OCI-LY7 (cell line): ENCODE data around the gene ISY1. TPM values are rescaled to one million over a fixed set of nuclear protein-coding genes. Genes with fewer than 3 reads are reported as not detected.

ENCODE experiments used
- BruUV-seq: library from RNA; stranded (reverse); fragments of 400-500 nt; replicated peaks from 2 replicates; lab custom pipeline; 2021; lab: Mats Ljungman, UMichigan
- CTCF ChIA-PET: fragments of 300-600 bp; sonication (Branson Sonifier 250); formaldehyde crosslinking; loops from one replicate; lab custom pipeline; 2022; ENCODE audit warnings: antibody characterized with exemption; ENCODE audit not compliant: unreplicated experiment; lab: Charles Lee
- POLR2A ChIA-PET: fragments of 300-600 bp; sonication (Branson Sonifier 250); formaldehyde crosslinking; loops from one replicate; lab custom pipeline; 2022; ENCODE audit warnings: antibody characterized with exemption; lab: Charles Lee
- DNase-seq: peaks from one replicate; pipeline ENCODE4 v3.0.0-alpha.2; 2015; ENCODE audit warnings: low spot score
- H2AFZ ChIP-seq: fragments of 200-600 bp; sonication (generic), shearing (Covaris generic); 2 replicates; pipeline ENCODE4 v1.6.1; 2014; ENCODE audit warnings: mild to moderate bottlenecking, antibody characterized with exemption, low read length, moderate library complexity
- H3K27ac ChIP-seq: fragments of 200-600 bp; sonication (generic); 2 replicates; pipeline ENCODE4 v1.5.1; 2014; ENCODE audit warnings: mixed run types, low read depth, mild to moderate bottlenecking, moderate library complexity, low read length, inconsistent platforms; ENCODE audit not compliant: poor library complexity, severe bottlenecking
- H3K36me3 ChIP-seq: fragments of 200-600 bp; sonication (generic); 2 replicates; pipeline ENCODE4 v1.6.1; 2014; ENCODE audit warnings: mild to moderate bottlenecking, antibody characterized with exemption, low read length, moderate library complexity, mixed read lengths; ENCODE audit not compliant: insufficient read depth
- H3K4me1 ChIP-seq: fragments of 200-600 bp; sonication (generic); 2 replicates; pipeline ENCODE4 v1.5.1; 2014; ENCODE audit warnings: mild to moderate bottlenecking, low read length; ENCODE audit not compliant: insufficient read depth, poor library complexity, severe bottlenecking
- H3K4me2 ChIP-seq: fragments of 200-600 bp; sonication (generic); 2 replicates; pipeline ENCODE4 v1.6.1; 2014; ENCODE audit warnings: mild to moderate bottlenecking, low read length
- H3K4me3 ChIP-seq: fragments of 200-600 bp; sonication (generic); 2 replicates; pipeline ENCODE4 v1.5.1; 2014; ENCODE audit warnings: mild to moderate bottlenecking, low read depth, low read length; ENCODE audit not compliant: poor library complexity, severe bottlenecking
- H3K79me2 ChIP-seq: fragments of 200-600 bp; sonication (generic); 2 replicates; pipeline ENCODE4 v1.6.1; 2016; ENCODE audit warnings: low read depth, mild to moderate bottlenecking, low read length, moderate library complexity, mixed read lengths; ENCODE audit not compliant: insufficient read depth
- H3K9me2 ChIP-seq: fragments of 200-600 bp; sonication (generic); 2 replicates; pipeline ENCODE4 v1.6.1; 2016; ENCODE audit warnings: mild to moderate bottlenecking, low read length, mixed read lengths; ENCODE audit not compliant: insufficient read depth
- H3K9me3 ChIP-seq: fragments of 200-600 bp; sonication (generic); 2 replicates; pipeline ENCODE4 v1.6.1; 2014; ENCODE audit warnings: mild to moderate bottlenecking, mixed run types, low read length, mixed read lengths
- H4K20me1 ChIP-seq: fragments of 200-600 bp; sonication (generic); 2 replicates; pipeline ENCODE4 v1.6.1; 2014; ENCODE audit warnings: mild to moderate bottlenecking, antibody characterized with exemption, low read length, moderate library complexity, mixed read lengths; ENCODE audit not compliant: insufficient read depth
- EZH2phosphoT487 ChIP-seq: fragments of 200-600 bp; sonication (generic); IDR thresholded peaks from 2 replicates; pipeline ENCODE4 v1.6.1; 2018; ENCODE audit warnings: low read depth, borderline replicate concordance, mild to moderate bottlenecking, mixed run types, antibody characterized with exemption, low read length, moderate library complexity, mixed read lengths
- intact Hi-C: fragments of 100-400 bp; cut with micrococcal nuclease; formaldehyde crosslinking; loops from one replicate; pipeline ENCODE4 v1.10.0; 2022; ENCODE audit not compliant: unreplicated experiment
- total RNA-seq, 2 experiments: library from RNA; depleted of rRNA in 1 of 2; stranded (reverse); fragments of >200 nt in 1 of 2; shearing (Covaris generic) in 1 of 2; gene quantifications; 2 replicates each; pipeline ENCODE4 v1.2.3, GENCODE V29; 2014 to 2022
- TF ChIP-seq, protein P1 (sequence below): fragments of 200-600 bp; sonication (generic); conservative IDR thresholded peaks from 2 replicates; pipeline ENCODE4 v1.5.1; 2014; ENCODE audit warnings: mild to moderate bottlenecking, antibody characterized with exemption, low read length, moderate library complexity, mixed read lengths

Gene ISY1
- total RNA-seq, 2 experiments from 2014 or later: 34.5 to 62.1 TPM

DNA sequence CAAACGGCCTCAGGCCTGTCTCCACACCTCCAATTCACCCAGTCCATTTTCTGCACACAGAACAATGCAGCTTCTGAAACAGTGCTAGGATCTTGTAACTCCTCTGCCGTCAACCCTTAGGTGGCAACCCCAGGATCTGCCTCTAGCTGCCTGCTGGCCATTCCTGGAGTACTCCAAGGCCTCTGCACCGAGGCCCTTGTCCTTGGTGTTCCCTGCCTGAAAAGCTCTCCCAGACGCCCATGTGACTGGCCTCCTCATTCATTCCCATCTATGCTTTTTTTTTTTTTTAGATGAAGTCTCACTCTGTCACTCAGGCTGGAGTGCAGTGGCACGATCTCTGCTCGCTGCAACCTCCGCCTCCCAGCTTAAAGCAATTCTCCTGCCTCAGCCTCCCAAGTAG is 57.6 kb downstream of the ISY1 start:
- Histone ChIP-seq H3K4me1 (no peaks in the 10 kb centered on the region), H2AFZ (no peak overlapping the region), H3K4me3 (no peak overlapping the region), H3K9me2 (no peaks in the 10 kb centered on the region), H3K9me3 (0 out of 2 replicates have a peak, but pooled peaks cover 3% of the 10 kb centered on the region), H3K27ac (no peak overlapping the region), H3K36me3 (peaks cover 4% of the 10 kb centered on the region), H3K4me2 (no peak overlapping the region), H4K20me1 (0 out of 2 replicates have a peak, but pooled peaks cover 2% of the 10 kb centered on the region), H3K79me2 (no peaks in the 10 kb centered on the region)
- CTCF ChIA-PET: no interaction called here
- no peak for DNase-seq
- BruUV-seq: no TSS peak
- TF ChIP-seq, protein P1, sequence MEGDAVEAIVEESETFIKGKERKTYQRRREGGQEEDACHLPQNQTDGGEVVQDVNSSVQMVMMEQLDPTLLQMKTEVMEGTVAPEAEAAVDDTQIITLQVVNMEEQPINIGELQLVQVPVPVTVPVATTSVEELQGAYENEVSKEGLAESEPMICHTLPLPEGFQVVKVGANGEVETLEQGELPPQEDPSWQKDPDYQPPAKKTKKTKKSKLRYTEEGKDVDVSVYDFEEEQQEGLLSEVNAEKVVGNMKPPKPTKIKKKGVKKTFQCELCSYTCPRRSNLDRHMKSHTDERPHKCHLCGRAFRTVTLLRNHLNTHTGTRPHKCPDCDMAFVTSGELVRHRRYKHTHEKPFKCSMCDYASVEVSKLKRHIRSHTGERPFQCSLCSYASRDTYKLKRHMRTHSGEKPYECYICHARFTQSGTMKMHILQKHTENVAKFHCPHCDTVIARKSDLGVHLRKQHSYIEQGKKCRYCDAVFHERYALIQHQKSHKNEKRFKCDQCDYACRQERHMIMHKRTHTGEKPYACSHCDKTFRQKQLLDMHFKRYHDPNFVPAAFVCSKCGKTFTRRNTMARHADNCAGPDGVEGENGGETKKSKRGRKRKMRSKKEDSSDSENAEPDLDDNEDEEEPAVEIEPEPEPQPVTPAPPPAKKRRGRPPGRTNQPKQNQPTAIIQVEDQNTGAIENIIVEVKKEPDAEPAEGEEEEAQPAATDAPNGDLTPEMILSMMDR: no peak
- TF ChIP-seq EZH2phosphoT487: no peak
- POLR2A ChIA-PET: no interaction called here
- intact Hi-C loops: loop anchor here (5.0 kb wide), 1 partner anchor 131 kb away; no protein-coding TSS in a partner anchor

DNA sequence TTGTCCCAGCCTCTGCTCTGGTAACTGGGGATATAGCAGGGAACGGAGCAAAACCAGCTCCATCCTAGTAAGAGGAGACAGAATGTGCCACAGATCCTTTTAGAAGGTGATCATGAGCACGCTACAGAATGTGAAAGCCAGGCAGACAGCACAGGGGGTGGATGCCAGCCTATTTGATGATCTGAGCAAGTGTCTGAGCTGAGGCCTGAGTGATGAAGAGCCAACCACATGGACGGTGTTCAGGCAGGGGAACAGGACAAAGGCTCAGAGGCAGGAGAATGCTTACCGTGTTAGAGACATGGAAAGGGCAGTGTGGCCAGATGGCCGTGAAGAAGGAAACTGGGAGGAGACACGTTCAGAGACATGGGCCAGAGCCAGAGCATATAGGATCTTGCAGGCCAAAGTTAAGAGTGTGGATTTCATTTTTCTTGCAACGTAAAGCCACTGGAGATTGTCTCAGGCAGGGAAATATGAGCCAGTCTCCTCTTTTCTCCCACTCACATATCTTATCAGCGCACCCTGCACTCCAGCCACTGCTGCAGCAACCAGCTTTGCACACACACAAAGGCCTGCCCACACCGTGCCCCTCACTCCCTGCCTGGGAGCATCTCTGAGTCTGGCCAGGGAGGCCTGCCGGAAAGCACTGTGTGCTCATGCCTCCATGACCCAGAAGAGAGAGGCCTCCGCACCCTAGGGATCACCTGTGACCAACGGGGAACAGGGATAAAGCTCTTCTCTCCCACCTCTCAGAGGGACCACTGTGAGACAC is 59.3 kb downstream of the ISY1 start:
- H3K27ac ChIP-seq: no peak overlapping the region
- POLR2A ChIA-PET: interaction anchor here (0.5 to 0.9 kb wide), 3 partner anchors 18 to 68 kb away, joined by 3 to 4 read pairs (median 3); no protein-coding TSS in a partner anchor
- no peak overlapping the region for H3K4me2 ChIP-seq
- CTCF ChIA-PET: no interaction called here
- H4K20me1 ChIP-seq: no peaks in the 10 kb centered on the region
- TF ChIP-seq, protein P1: no peak
- TF ChIP-seq EZH2phosphoT487: no peak
- H3K9me3 ChIP-seq: 0 out of 2 replicates have a peak, but pooled peaks cover 3% of the 10 kb centered on the region
- H3K4me3 ChIP-seq: no peak overlapping the region
- H3K79me2 ChIP-seq: no peaks in the 10 kb centered on the region
- H3K9me2 ChIP-seq: no peaks in the 10 kb centered on the region
- no peak for DNase-seq
- H3K4me1 ChIP-seq: no peaks in the 10 kb centered on the region
- BruUV-seq: no TSS peak
- intact Hi-C loops: loop anchor here (5.0 kb wide), 1 partner anchor 129 kb away; no protein-coding TSS in a partner anchor
- peaks cover 11% of the 10 kb centered on the region for H3K36me3 ChIP-seq
- H2AFZ ChIP-seq: no peak overlapping the region

DNA sequence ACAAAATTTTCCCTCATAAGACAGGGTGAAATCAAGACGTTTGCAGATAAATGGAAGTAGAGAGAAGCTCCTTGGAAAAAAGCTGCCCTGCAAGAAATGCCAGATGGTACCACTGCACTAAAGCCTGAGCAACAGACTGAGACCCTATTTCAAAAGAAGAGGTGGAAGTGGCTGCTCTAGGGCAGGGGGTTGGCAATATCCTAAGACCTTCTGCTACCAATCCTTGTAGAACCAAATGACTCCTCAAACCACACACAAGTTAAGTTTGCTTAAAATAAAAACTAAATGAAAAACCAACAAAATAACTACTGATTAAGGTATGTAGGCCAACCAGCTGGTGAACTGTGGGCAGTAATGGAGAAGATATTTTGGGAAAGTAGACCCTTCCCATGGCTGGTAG is 60.6 kb downstream of the ISY1 start:
- ChIA-PET CTCF (interaction anchor here (1.0 kb wide), 1 partner anchor 22 kb away, joined by 4 read pairs; no protein-coding TSS in a partner anchor), POLR2A (interaction anchor here (0.5 to 1.2 kb wide), 2 partner anchors 49 to 174 kb away, joined by 3 to 4 read pairs; no protein-coding TSS in a partner anchor)
- no TSS peak for BruUV-seq
- no peak overlapping the region for H2AFZ ChIP-seq
- H3K36me3 ChIP-seq: peaks cover 11% of the 10 kb centered on the region
- H3K9me2 ChIP-seq: no peaks in the 10 kb centered on the region
- no peaks in the 10 kb centered on the region for H3K79me2 ChIP-seq
- no peak for DNase-seq
- H3K27ac ChIP-seq: no peak overlapping the region
- TF ChIP-seq EZH2phosphoT487: no peak
- TF ChIP-seq, protein P1: no peak
- no peak overlapping the region for H3K4me3 ChIP-seq
- no peak overlapping the region for H3K4me2 ChIP-seq
- intact Hi-C loops: loop anchor here (5.0 kb wide), 1 partner anchor 128 kb away; no protein-coding TSS in a partner anchor
- H3K4me1 ChIP-seq: no peaks in the 10 kb centered on the region
- 0 out of 2 replicates have a peak, but pooled peaks cover 3% of the 10 kb centered on the region for H3K9me3 ChIP-seq
- H4K20me1 ChIP-seq: no peaks in the 10 kb centered on the region
